ENCODE measurements around the gene TSPEAR.

DNA sequence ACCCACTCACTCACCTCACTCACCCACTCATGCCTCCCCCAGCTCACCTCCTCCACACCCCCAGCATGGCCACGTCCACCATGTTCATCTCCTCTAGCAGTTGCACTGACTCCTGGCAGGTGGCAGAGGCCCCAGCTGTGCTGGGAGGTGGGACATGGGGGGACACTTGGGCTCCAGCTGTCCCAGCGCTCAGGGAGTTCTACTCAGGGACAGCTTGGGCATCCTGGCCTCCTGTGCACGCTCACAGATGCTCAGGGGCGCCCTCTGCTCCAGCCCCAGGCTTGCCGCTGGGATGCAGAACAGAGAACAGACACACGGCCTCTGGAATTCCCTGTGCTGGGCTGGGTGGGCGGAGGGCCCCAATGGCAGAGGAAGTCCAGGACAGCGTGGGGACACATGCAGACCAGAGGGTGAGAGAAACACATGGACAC, 94.3 kb downstream of the TSPEAR start:
- TF ChIP-seq POLR2A (IDR thresholded peaks at IDR 0.05): no peak
- TF ChIP-seq, protein P1, sequence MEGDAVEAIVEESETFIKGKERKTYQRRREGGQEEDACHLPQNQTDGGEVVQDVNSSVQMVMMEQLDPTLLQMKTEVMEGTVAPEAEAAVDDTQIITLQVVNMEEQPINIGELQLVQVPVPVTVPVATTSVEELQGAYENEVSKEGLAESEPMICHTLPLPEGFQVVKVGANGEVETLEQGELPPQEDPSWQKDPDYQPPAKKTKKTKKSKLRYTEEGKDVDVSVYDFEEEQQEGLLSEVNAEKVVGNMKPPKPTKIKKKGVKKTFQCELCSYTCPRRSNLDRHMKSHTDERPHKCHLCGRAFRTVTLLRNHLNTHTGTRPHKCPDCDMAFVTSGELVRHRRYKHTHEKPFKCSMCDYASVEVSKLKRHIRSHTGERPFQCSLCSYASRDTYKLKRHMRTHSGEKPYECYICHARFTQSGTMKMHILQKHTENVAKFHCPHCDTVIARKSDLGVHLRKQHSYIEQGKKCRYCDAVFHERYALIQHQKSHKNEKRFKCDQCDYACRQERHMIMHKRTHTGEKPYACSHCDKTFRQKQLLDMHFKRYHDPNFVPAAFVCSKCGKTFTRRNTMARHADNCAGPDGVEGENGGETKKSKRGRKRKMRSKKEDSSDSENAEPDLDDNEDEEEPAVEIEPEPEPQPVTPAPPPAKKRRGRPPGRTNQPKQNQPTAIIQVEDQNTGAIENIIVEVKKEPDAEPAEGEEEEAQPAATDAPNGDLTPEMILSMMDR (IDR thresholded peaks at IDR 0.05): no peak
